Activated CD4-positive, alpha-beta T cell treated with anti-CD3 and anti-CD28 coated beads, Interleukin-2, Interleukin-6, amounts not matched to agents 100 ng/mL and 50 ng/mL, durations not matched to agents 16 hours and 8 hours (primary cell): ENCODE results near the gene ZC2HC1C.
"Not testable (repeated sequence)": the region's sequence is repeated elsewhere in the genome, so short reads cannot be mapped to it uniquely, and the experiment has no call there.

Experiments used
- DNase-seq: peaks from one replicate; pipeline ENCODE4 v3.0.0-alpha.2; 2020

Gene ZC2HC1C

GRCh38 chr14:75098212-75098611, 28.8 kb downstream of the ZC2HC1C start:
- no peak for DNase-seq

GRCh38 chr14:75098682-75099081, 29.2 kb downstream of the ZC2HC1C start:
- no peak for DNase-seq

GRCh38 chr14:75101491-75101890, 32.0 kb downstream of the ZC2HC1C start:
- no peak for DNase-seq

- no peak for DNase-seq
Measured at GRCh38 chr14:75107186-75107585, 37.7 kb downstream of the ZC2HC1C start.

- no peak for DNase-seq
Measured at GRCh38 chr14:75109877-75110276, 40.4 kb downstream of the ZC2HC1C start.

GRCh38 chr14:75113932-75114539, 44.6 kb downstream of the ZC2HC1C start:
- peak; percentile 23 for DNase-seq

- DNase-seq, result no peak
Measured at GRCh38 chr14:75119056-75119455, 49.6 kb downstream of the ZC2HC1C start.

- DNase-seq, result no peak
Measured at GRCh38 chr14:75120541-75121291, 51.3 kb downstream of the ZC2HC1C start.

GRCh38 chr14:75121552-75121951, 52.1 kb downstream of the ZC2HC1C start:
- no peak for DNase-seq

- peak; percentile 67 for DNase-seq
Measured at GRCh38 chr14:75123991-75124390, 54.5 kb downstream of the ZC2HC1C start.

- DNase-seq, result no peak
Measured at GRCh38 chr14:75125617-75126016, 56.2 kb downstream of the ZC2HC1C start.

GRCh38 chr14:75126121-75126544, 56.7 kb downstream of the ZC2HC1C start:
- peak; percentile 31 for DNase-seq

GRCh38 chr14:75126679-75127473, 57.4 kb downstream of the ZC2HC1C start, which contains the start of gene NEK9:
Gene NEK9 (minus strand): TSS chr14:75127048. CDS start chr14:75126921, 127 bp downstream.
- peak; percentile 94 for DNase-seq

- not testable (repeated sequence) for DNase-seq
Measured at GRCh38 chr14:75127474-75127820, 58.0 kb downstream of the ZC2HC1C start.

GRCh38 chr14:75127903-75128595, 58.6 kb downstream of the ZC2HC1C start:
- no peak for DNase-seq

- no peak for DNase-seq
Measured at GRCh38 chr14:75128596-75128990, 59.2 kb downstream of the ZC2HC1C start.
